Spleen (tissue), 11 donors: ENCODE results near the gene CALM3. TPM values are rescaled to one million over a fixed set of nuclear protein-coding genes. Genes with fewer than 3 reads are reported as not detected.
"Not testable (repeated sequence)": the region's sequence is repeated elsewhere in the genome, so short reads cannot be mapped to it uniquely, and the experiment has no call there.

Source experiments
- DNase-seq: peaks from one replicate; pipeline ENCODE4 v3.0.0-alpha.2; 2020
- H3K27ac ChIP-seq, 8 donors: fragments of 200-600 bp; sonication (generic) in 7 of 8; 1 replicate in 4 of 8; 2 replicates in 4 of 8; pipeline versions ENCODE4 v1.5.0 to v1.8.0; 2016 to 2021; ENCODE audit warnings: inconsistent platforms in 4 of 8, mild to moderate bottlenecking in 4 of 8, moderate library complexity in 1 of 8
- H3K27me3 ChIP-seq, 7 donors: fragments of 200-600 bp; sonication (generic) in 6 of 7; replicated peaks in 1 of 7; 1 replicate in 4 of 7; 2 replicates in 3 of 7; pipeline versions ENCODE4 v1.5.0 to v1.8.0; 2016 to 2021; ENCODE audit warnings: inconsistent platforms in 3 of 7, mild to moderate bottlenecking in 1 of 7
- H3K36me3 ChIP-seq, 6 donors: fragments of 200-600 bp; sonication (generic) in 5 of 6; 1 replicate in 4 of 6; 2 replicates in 2 of 6; pipeline versions ENCODE4 v1.5.0 to v1.8.0; 2016 to 2021; ENCODE audit warnings: inconsistent platforms in 2 of 6
- H3K4me1 ChIP-seq, 6 donors: fragments of 200-600 bp; sonication (generic) in 5 of 6; 1 replicate in 3 of 6; 2 replicates in 3 of 6; pipeline versions ENCODE4 v1.5.0 to v1.8.0; 2016 to 2021; ENCODE audit warnings: inconsistent platforms in 3 of 6
- H3K4me3 ChIP-seq, 8 donors: fragments of 200-600 bp; sonication (generic) in 7 of 8; 1 replicate in 4 of 8; 2 replicates in 4 of 8; pipeline versions ENCODE4 v1.5.0 to v1.8.0; 2016 to 2021; ENCODE audit warnings: inconsistent platforms in 4 of 8, mild to moderate bottlenecking in 4 of 8, moderate library complexity in 2 of 8
- H3K9me3 ChIP-seq, 8 donors: fragments of 200-600 bp; sonication (generic) in 7 of 8; 1 replicate in 4 of 8; 2 replicates in 4 of 8; pipeline versions ENCODE4 v1.5.0 to v1.8.0; 2016 to 2021; ENCODE audit warnings: inconsistent platforms in 4 of 8
- CTCF ChIP-seq, 11 experiments: fragments of 200-600 bp in 7 of 11; fragments of 450-650 bp in 4 of 11; sonication (generic) in 4 of 11; IDR thresholded peaks in 8 of 11; conservative IDR thresholded peaks in 3 of 11; 1 replicate in 7 of 11; 2 replicates in 4 of 11; pipeline versions ENCODE4 v1.4.0 to v1.8.0; 2016 to 2021; ENCODE audit warnings: antibody characterized with exemption in 11 of 11, inconsistent platforms in 4 of 11, mild to moderate bottlenecking in 1 of 11
- POLR2A ChIP-seq, 3 donors: fragments of 450-650 bp; IDR thresholded peaks; one replicate each; pipeline ENCODE4 v1.5.1; 2017; ENCODE audit warnings: antibody characterized with exemption in 3 of 3, mild to moderate bottlenecking in 1 of 3
- POLR2AphosphoS5 ChIP-seq, 3 donors: sonication (generic); formaldehyde crosslinking; IDR thresholded peaks; one replicate each; pipeline ENCODE4 v1.5.1; 2017; ENCODE audit warnings: antibody characterized with exemption in 3 of 3
- WGBS, 5 donors: extraction: QIAGEN DNeasy Blood & Tissue Kit in 3 of 5; methylation state at CpG; one replicate each; pipeline versions ENCODE4 v1.1.5 to v1.1.7; 2013 to 2018; 5-methylcytosine and 5-hydroxymethylcytosine counted together
- intact Hi-C: fragments of 100-400 bp; cut with DNase I; formaldehyde crosslinking; loops from one replicate; pipeline ENCODE4 v1.15.0; 2023; ENCODE audit warnings: low total_unique reads
- polyA plus RNA-seq, 3 donors: library from polyadenylated mRNA; stranded (reverse); fragments of 200-250 nt; gene quantifications; one replicate each; pipeline ENCODE4 v1.2.1, GENCODE V29; 2013
- total RNA-seq, 7 donors: library from RNA; depleted of rRNA in 3 of 7; stranded (reverse); fragments of >200 nt in 3 of 7; fragmentation: NEBNext Ultra II Directional in 4 of 7; extraction: Animal tissue kit (Norgen Biotek cat#: 25700) in 4 of 7; gene quantifications; one replicate each; pipeline versions ENCODE4 v1.1.0 to v1.2.1, GENCODE V29; 2016 to 2021
- donor health status: healthy with polysubstance abuse.
- donor health status: DM: no; HTN: no; CAD: no; lungs with moderate emphysema.
- donor health status: DM: no; HTN: no; CAD: no.
- donor health status: Bipolar disorder and iron deficiency.
- donor health status: healthy.
- donor health status: DM: no; HTN: no; CAD: no.
- donor health status: DM: yes; HTN: yes; CAD: no.

Gene CALM3
- total and polyA plus RNA-seq, 10 donors, result 78.1 to 197 (median 140) TPM

- intact Hi-C loops, result no loop called here
- H3K27ac ChIP-seq, result no peak overlapping the region
- no peak overlapping the region for H3K4me3 ChIP-seq
- peaks cover 0 to 14% (median 6%) of the 10 kb centered on the region in 8 donors for H3K9me3 ChIP-seq
- no peak for TF ChIP-seq POLR2AphosphoS5 (IDR thresholded peaks at IDR 0.05)
- no peak for TF ChIP-seq POLR2A (IDR thresholded peaks at IDR 0.05)
- no peak for TF ChIP-seq CTCF (IDR thresholded peaks at IDR 0.05 in 8 of 11, conservative IDR thresholded peaks at IDR 0.05 in 3 of 11)
- no peak for DNase-seq
- no peaks in the 10 kb centered on the region for H3K4me1 ChIP-seq
- WGBS, 5 donors, result 24 to 38% (median 35%) methylated on average over 2 of the region's 2 CpGs
- H3K36me3 ChIP-seq, result no peaks in the 10 kb centered on the region
- no peaks in the 10 kb centered on the region for H3K27me3 ChIP-seq
Observed at GRCh38 chr19:46555628-46556280, 45.4 kb upstream of the CALM3 start.

- H3K36me3 ChIP-seq, H3K4me1 ChIP-seq, H3K27ac ChIP-seq, DNase-seq, H3K4me3 ChIP-seq, intact Hi-C loops, H3K27me3 ChIP-seq, H3K9me3 ChIP-seq: not testable (repeated sequence)
- 82 to 90% (median 85%) methylated on average over 5 of the region's 5 CpGs for WGBS, 5 donors
Observed at GRCh38 chr19:46556471-46556870, 44.7 kb upstream of the CALM3 start.

DNA sequence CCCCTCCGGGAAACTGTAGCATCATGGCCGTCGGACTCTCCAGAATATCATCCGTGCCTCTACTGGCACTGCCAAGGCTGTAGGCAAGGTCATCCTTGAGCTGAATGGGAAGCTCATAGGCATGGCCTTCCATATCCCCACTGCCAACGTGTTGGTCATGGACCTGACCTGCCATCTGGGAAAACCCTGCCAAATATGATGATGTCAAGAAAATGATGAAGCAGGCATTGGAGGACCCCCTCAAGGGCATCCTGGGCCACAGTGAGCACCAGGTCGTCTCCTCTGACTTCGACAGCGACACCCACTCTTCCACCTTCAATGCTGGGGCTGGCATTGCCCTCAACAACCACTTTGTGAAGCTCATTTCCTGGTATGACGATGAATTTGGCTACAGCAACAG lies 41.9 kb upstream of the CALM3 start:
- DNase-seq, result no peak
- intact Hi-C loops, result no loop called here
- 79 to 93% (median 88%) methylated on average over 7 to 9 of the region's 9 CpGs for WGBS, 5 donors
- Histone ChIP-seq H3K4me1 (peaks cover 0 to 5% (median 0%) of the 10 kb centered on the region in 6 donors), H3K27me3 (no peaks in the 10 kb centered on the region), H3K4me3 (no peak overlapping the region), H3K36me3 (no peaks in the 10 kb centered on the region), H3K27ac (no peak overlapping the region), H3K9me3 (peaks cover 0 to 5% (median 0%) of the 10 kb centered on the region in 8 donors)
- TF ChIP-seq POLR2A (IDR thresholded peaks at IDR 0.05) (no peak), POLR2AphosphoS5 (IDR thresholded peaks at IDR 0.05) (no peak), CTCF (IDR thresholded peaks at IDR 0.05 in 8 of 11, conservative IDR thresholded peaks at IDR 0.05 in 3 of 11) (no peak)

- 88 to 94% (median 91%) methylated on average over 8 of the region's 8 CpGs for WGBS, 5 donors
- H3K27me3 ChIP-seq, intact Hi-C loops, H3K4me3 ChIP-seq, H3K36me3 ChIP-seq, H3K4me1 ChIP-seq, H3K9me3 ChIP-seq, H3K27ac ChIP-seq, DNase-seq: not testable (repeated sequence)
Observed at GRCh38 chr19:46559675-46560074, 41.5 kb upstream of the CALM3 start.

- H3K36me3 ChIP-seq, result no peaks in the 10 kb centered on the region
- H3K27me3 ChIP-seq, result no peaks in the 10 kb centered on the region
- peaks cover 0 to 5% (median 0%) of the 10 kb centered on the region in 6 donors for H3K4me1 ChIP-seq
- no peak overlapping the region for H3K4me3 ChIP-seq
- no peak overlapping the region for H3K27ac ChIP-seq
- H3K9me3 ChIP-seq, result no peaks in the 10 kb centered on the region
- TF ChIP-seq POLR2A (IDR thresholded peaks at IDR 0.05) (no peak), CTCF (IDR thresholded peaks at IDR 0.05 in 8 of 11, conservative IDR thresholded peaks at IDR 0.05 in 3 of 11) (no peak), POLR2AphosphoS5 (IDR thresholded peaks at IDR 0.05) (no peak)
- no peak for DNase-seq
- intact Hi-C loops, result no loop called here
Observed at GRCh38 chr19:46564701-46565100, 36.4 kb upstream of the CALM3 start.
